Stomach (tissue), 4 donors: ENCODE data around the gene TGFB1I1.

Source experiments
- EP300 ChIP-seq: sonication (generic); formaldehyde crosslinking; IDR thresholded peaks from one replicate; pipeline ENCODE4 v1.6.1; 2017; ENCODE audit warnings: antibody characterized with exemption
- POLR2A ChIP-seq, 4 donors: fragments of 450-650 bp; IDR thresholded peaks; one replicate each; pipeline ENCODE4 v1.6.1; 2016; ENCODE audit warnings: antibody characterized with exemption in 4 of 4, control low read depth in 2 of 4, mild to moderate bottlenecking in 1 of 4, moderate library complexity in 1 of 4
- POLR2AphosphoS5 ChIP-seq, 3 donors: sonication (generic); formaldehyde crosslinking; IDR thresholded peaks; one replicate each; pipeline ENCODE4 v1.6.1; 2016; ENCODE audit warnings: antibody characterized with exemption in 3 of 3
- TF ChIP-seq, protein P1 (sequence below), 7 experiments: fragments of 450-650 bp in 4 of 7; fragments of 200-600 bp in 3 of 7; sonication (generic) in 3 of 7; IDR thresholded peaks; one replicate each; pipeline ENCODE4 v1.5.1; 2016 to 2019; ENCODE audit warnings: antibody characterized with exemption in 7 of 7, control low read depth in 2 of 7, mild to moderate bottlenecking in 1 of 7

DNA sequence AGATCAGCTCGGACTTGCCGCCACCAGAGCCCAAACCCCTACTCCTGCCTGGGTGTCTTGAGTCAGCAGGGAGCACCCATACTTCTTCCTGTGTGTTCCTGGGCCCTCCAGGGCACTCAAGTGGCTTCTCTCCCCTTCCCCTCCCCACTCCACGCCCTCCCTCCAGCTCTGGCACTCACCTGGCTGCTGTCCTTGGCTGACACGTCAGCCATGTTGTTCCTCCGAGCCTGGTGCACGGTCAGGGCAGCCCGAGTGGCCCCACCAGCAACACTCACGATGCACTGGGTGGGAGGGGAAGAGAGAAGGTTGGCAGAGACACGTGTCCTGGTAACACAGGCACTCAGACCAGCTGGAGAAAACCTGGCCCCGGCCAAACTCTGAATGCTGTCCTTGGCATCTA is 24.7 kb downstream of the TGFB1I1 start:
- TF ChIP-seq POLR2A (IDR thresholded peaks at IDR 0.05) (no peak), EP300 (no peak), POLR2AphosphoS5 (IDR thresholded peaks at IDR 0.05) (no peak)
- TF ChIP-seq, protein P1, sequence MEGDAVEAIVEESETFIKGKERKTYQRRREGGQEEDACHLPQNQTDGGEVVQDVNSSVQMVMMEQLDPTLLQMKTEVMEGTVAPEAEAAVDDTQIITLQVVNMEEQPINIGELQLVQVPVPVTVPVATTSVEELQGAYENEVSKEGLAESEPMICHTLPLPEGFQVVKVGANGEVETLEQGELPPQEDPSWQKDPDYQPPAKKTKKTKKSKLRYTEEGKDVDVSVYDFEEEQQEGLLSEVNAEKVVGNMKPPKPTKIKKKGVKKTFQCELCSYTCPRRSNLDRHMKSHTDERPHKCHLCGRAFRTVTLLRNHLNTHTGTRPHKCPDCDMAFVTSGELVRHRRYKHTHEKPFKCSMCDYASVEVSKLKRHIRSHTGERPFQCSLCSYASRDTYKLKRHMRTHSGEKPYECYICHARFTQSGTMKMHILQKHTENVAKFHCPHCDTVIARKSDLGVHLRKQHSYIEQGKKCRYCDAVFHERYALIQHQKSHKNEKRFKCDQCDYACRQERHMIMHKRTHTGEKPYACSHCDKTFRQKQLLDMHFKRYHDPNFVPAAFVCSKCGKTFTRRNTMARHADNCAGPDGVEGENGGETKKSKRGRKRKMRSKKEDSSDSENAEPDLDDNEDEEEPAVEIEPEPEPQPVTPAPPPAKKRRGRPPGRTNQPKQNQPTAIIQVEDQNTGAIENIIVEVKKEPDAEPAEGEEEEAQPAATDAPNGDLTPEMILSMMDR (IDR thresholded peaks at IDR 0.05), result no peak
